ENCODE data around the gene MYO5B.

MYO5B gene

DNA sequence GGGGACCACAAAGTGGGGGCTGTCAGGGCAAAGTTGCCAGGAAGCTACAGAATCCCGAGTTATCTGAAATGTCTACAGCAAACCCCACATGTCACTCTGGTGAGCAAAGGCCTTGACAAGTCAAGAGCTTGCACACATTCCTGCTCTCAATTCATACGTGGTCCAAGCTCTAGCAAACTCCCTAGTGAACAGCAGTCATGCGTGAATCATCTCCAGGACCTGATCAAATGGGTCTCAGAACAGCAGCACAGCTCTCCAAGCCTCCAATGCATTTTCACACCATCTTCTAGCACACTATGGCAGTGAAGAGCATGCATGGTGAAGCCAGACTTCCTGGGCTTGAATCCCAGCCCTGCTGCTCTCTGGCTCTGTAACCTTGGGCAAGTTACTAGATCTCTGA lies 68.5 kb downstream of the MYO5B start:
- Histone ChIP-seq H3K9me3 (replicated peaks; ENCODE audit: insufficient read depth, low read length) (no peaks in the 10 kb centered on the region), H3K4me1 (ENCODE audit: low read length) (peaks cover 12% of the 10 kb centered on the region), H3K4me2 (ENCODE audit: low read depth, low read length) (no peak overlapping the region), H3K9me2 (replicated peaks; ENCODE audit: insufficient read depth, low read length) (no peaks in the 10 kb centered on the region), H3K9ac (ENCODE audit: low read length) (no peak overlapping the region), H3F3A (ENCODE audit: insufficient read depth, low read length) (no peaks in the 10 kb centered on the region), H2AFZ (ENCODE audit: low read length) (no peak overlapping the region), H3K27me3 (replicated peaks; ENCODE audit: insufficient read depth, low read length) (no peaks in the 10 kb centered on the region), H4K20me1 (ENCODE audit: insufficient read depth, low read length) (no peaks in the 10 kb centered on the region), H3K36me3 (replicated peaks; ENCODE audit: insufficient read depth, low read length) (no peaks in the 10 kb centered on the region), H3K4me3 (ENCODE audit: low read length) (no peak overlapping the region), H3K27ac (ENCODE audit: low read length) (no peak overlapping the region), H3K79me2 (ENCODE audit: low read length) (peaks cover 72% of the 10 kb centered on the region)
- DNase-seq = no peak
- TF ChIP-seq EZH2 (optimal IDR thresholded peaks at IDR 0.05; ENCODE audit: low read depth, low read length) (no peak), CTCF (IDR thresholded peaks at IDR 0.05; ENCODE audit: low read length) (no peak), EZH2phosphoT487 (IDR thresholded peaks at IDR 0.05; ENCODE audit: low read length) (no peak)

DNA sequence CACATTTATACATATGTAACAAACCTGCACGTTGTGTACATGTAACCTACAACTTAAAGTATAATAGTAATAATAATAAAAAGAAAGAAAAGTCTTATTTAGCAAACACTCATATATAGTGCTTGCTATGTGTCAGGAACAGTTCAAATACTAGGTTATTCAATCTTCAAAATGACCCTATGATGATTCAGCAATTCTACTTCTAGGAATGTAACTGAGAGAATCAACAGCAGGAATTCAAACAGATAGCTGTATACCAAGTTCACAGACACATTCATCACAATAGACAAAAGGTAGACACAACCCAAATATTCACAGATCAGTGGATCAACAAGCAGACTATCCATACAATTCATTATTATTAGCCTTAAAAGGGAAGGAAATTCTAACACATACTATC lies 69.5 kb downstream of the MYO5B start:
- Histone ChIP-seq H3K27ac (ENCODE audit: low read length) (no peak overlapping the region), H3K9ac (ENCODE audit: low read length) (no peak overlapping the region), H3K4me2 (ENCODE audit: low read depth, low read length) (no peak overlapping the region), H3K4me3 (ENCODE audit: low read length) (no peak overlapping the region), H3K4me1 (ENCODE audit: low read length) (peaks cover 6% of the 10 kb centered on the region; the same call in 1 of the 2 replicates), H3K36me3 (replicated peaks; ENCODE audit: insufficient read depth, low read length) (no peaks in the 10 kb centered on the region), H3K27me3 (replicated peaks; ENCODE audit: insufficient read depth, low read length) (no peaks in the 10 kb centered on the region), H3F3A (ENCODE audit: insufficient read depth, low read length) (no peaks in the 10 kb centered on the region), H2AFZ (ENCODE audit: low read length) (no peak overlapping the region), H3K79me2 (ENCODE audit: low read length) (peaks cover 68% of the 10 kb centered on the region), H4K20me1 (ENCODE audit: insufficient read depth, low read length) (no peaks in the 10 kb centered on the region), H3K9me2 (replicated peaks; ENCODE audit: insufficient read depth, low read length) (no peaks in the 10 kb centered on the region), H3K9me3 (replicated peaks; ENCODE audit: insufficient read depth, low read length) (no peaks in the 10 kb centered on the region)
- TF ChIP-seq CTCF (IDR thresholded peaks at IDR 0.05; ENCODE audit: low read length) = no peak
- no peak for TF ChIP-seq EZH2 (optimal IDR thresholded peaks at IDR 0.05; ENCODE audit: low read depth, low read length)
- no peak for TF ChIP-seq EZH2phosphoT487 (IDR thresholded peaks at IDR 0.05; ENCODE audit: low read length)
- no peak for DNase-seq

DNA sequence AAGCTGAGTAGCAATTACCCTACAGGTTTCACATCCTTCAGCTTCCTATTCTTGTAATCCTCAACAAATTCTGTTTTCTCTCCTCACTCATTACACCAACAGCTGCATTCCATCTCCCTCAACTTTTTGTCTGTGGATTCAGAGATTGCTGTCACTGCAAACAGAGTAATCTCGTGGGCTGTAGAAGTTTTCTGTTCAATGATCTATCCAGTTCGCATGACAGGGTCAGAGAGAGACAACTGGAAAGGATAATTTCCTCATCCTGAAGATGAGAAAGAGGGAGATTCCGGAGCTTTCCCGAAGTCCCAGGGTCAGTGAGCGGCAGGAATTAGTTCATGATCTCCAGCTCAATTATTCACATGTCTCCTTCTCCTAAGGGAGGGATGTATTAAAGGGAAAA lies 75.7 kb downstream of the MYO5B start:
- DNase-seq = no peak
- TF ChIP-seq CTCF (IDR thresholded peaks at IDR 0.05; ENCODE audit: low read length) = no peak
- no peak for TF ChIP-seq EZH2phosphoT487 (IDR thresholded peaks at IDR 0.05; ENCODE audit: low read length)
- TF ChIP-seq EZH2 (optimal IDR thresholded peaks at IDR 0.05; ENCODE audit: low read depth, low read length) = no peak
- Histone ChIP-seq H3K4me2 (ENCODE audit: low read depth, low read length) (no peak overlapping the region), H3K9me2 (replicated peaks; ENCODE audit: insufficient read depth, low read length) (no peaks in the 10 kb centered on the region), H3K9me3 (replicated peaks; ENCODE audit: insufficient read depth, low read length) (no peaks in the 10 kb centered on the region), H3F3A (ENCODE audit: insufficient read depth, low read length) (no peaks in the 10 kb centered on the region), H3K4me3 (ENCODE audit: low read length) (no peak overlapping the region), H3K4me1 (ENCODE audit: low read length) (peaks cover 6% of the 10 kb centered on the region; the same call in 1 of the 2 replicates), H3K27ac (ENCODE audit: low read length) (no peak overlapping the region), H3K9ac (ENCODE audit: low read length) (no peak overlapping the region), H3K27me3 (replicated peaks; ENCODE audit: insufficient read depth, low read length) (no peaks in the 10 kb centered on the region), H3K36me3 (replicated peaks; ENCODE audit: insufficient read depth, low read length) (no peaks in the 10 kb centered on the region), H2AFZ (ENCODE audit: low read length) (no peak overlapping the region), H4K20me1 (ENCODE audit: insufficient read depth, low read length) (no peaks in the 10 kb centered on the region), H3K79me2 (ENCODE audit: low read length) (peaks cover 65% of the 10 kb centered on the region)
